Ectodermal cell (in vitro differentiated cells): ENCODE measurements around the gene JPH2.
A peak's percentile ranks its signal among the peaks of the same experiment; 100 is the strongest.

Experiments used
- H3K27ac ChIP-seq: 2 replicates; pipeline ENCODE4 v1.7.0; 2013; ENCODE audit warnings: mild to moderate bottlenecking, low read depth, low read length; ENCODE audit not compliant: insufficient read depth, poor library complexity, severe bottlenecking
- H3K27me3 ChIP-seq: 2 replicates; pipeline ENCODE4 v1.7.0; 2013; ENCODE audit warnings: mild to moderate bottlenecking, low read length; ENCODE audit not compliant: insufficient read depth, control insufficient read depth, poor library complexity, severe bottlenecking
- H3K36me3 ChIP-seq: one replicate; pipeline ENCODE4 v1.7.0; 2013; ENCODE audit warnings: low read length; ENCODE audit not compliant: control insufficient read depth, insufficient read depth
- H3K4me1 ChIP-seq: one replicate; pipeline ENCODE4 v1.7.0; 2013; ENCODE audit warnings: low read length; ENCODE audit not compliant: control insufficient read depth, insufficient read depth
- H3K4me3 ChIP-seq: 2 replicates; pipeline ENCODE4 v1.7.0; 2013; ENCODE audit warnings: low read depth, low read length, control low read depth; ENCODE audit not compliant: insufficient read depth
- H3K9me3 ChIP-seq: 2 replicates; pipeline ENCODE4 v1.7.0; 2013; ENCODE audit warnings: mild to moderate bottlenecking, low read length, moderate library complexity; ENCODE audit not compliant: control insufficient read depth
- WGBS, 2 experiments: methylation state at CpG; one replicate each; pipeline ENCODE4 v1.1.7; 2013; ENCODE audit warnings: missing lambda C conversion rate in 2 of 2; 5-methylcytosine and 5-hydroxymethylcytosine counted together

JPH2 gene

GRCh38 chr20:44211177-44212039 is 24.4 kb upstream of the JPH2 start:
- H3K27me3 ChIP-seq = no peaks in the 10 kb centered on the region
- peak overlapping the region; percentile 95 for H3K27ac ChIP-seq
- 26 to 28% methylated on average over 24 of the region's 24 CpGs for WGBS, 2 experiments
- H3K9me3 ChIP-seq = no peaks in the 10 kb centered on the region
- peak overlapping the region; percentile 60 for H3K4me3 ChIP-seq
- H3K4me1 ChIP-seq = peaks cover 4% of the 10 kb centered on the region
- H3K36me3 ChIP-seq = no peaks in the 10 kb centered on the region

- 0% methylated on average over 79 of the region's 79 CpGs for WGBS, 2 experiments
Observed at GRCh38 chr20:44210406-44211176, 23.6 kb upstream of the JPH2 start, which contains the start of gene OSER1. Gene OSER1, minus strand, starts transcription at chr20:44210771. Its CDS starts 3,814 bp downstream, at chr20:44206957.

GRCh38 chr20:44209686-44210405 is 22.9 kb upstream of the JPH2 start:
- peaks cover 4% of the 10 kb centered on the region for H3K4me1 ChIP-seq
- peak overlapping the region; percentile 95 for H3K27ac ChIP-seq
- H3K4me3 ChIP-seq = peak overlapping the region; percentile 60
- 0 to 1% methylated on average over 31 of the region's 31 CpGs for WGBS, 2 experiments
- no peaks in the 10 kb centered on the region for H3K27me3 ChIP-seq
- peaks cover 6% of the 10 kb centered on the region for H3K36me3 ChIP-seq
- H3K9me3 ChIP-seq = no peaks in the 10 kb centered on the region

More at GRCh38 chr20:44210406-44211176, 23.6 kb upstream of the JPH2 start, which contains the start of gene OSER1:
- Histone ChIP-seq H3K27ac (peak within 1 kb of the TSS; percentile 95), H3K27me3 (no peaks in the 10 kb centered on the region), H3K9me3 (no peaks in the 10 kb centered on the region), H3K36me3 (no peaks in the 10 kb centered on the region), H3K4me3 (peak within 1 kb of the TSS; percentile 60), H3K4me1 (peaks cover 4% of the 10 kb centered on the region)

- no peak overlapping the region for H3K27ac ChIP-seq
- peaks cover 4% of the 10 kb centered on the region for H3K4me1 ChIP-seq
- WGBS, 2 experiments = 73 to 75% methylated on average over 7 of the region's 7 CpGs
Observed at GRCh38 chr20:44208770-44209169, 21.8 kb upstream of the JPH2 start.

DNA sequence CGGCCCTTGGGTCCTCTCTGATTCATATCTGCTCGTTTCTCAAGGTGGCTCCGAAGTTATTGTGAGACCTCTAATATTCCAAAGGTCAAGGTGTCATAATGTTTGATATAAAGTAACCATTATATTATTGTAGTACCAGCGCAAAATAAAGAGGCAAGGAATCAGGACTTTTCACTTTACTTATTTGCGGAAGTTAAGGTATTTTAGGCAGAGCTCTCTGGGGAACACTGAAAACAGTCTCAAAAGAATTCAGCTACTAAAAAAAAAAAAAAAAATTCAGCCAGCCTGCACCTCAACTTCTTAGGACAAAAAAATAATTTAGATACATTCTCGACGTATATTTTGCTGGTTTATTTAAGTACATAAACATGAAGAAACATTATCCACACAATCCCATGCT is 21.2 kb upstream of the JPH2 start:
- WGBS, 2 experiments = 79 to 91% methylated on average over 5 to 7 of the region's 7 CpGs
- peaks cover 13% of the 10 kb centered on the region for H3K36me3 ChIP-seq
- no peaks in the 10 kb centered on the region for H3K27me3 ChIP-seq
- no peaks in the 10 kb centered on the region for H3K9me3 ChIP-seq
- H3K4me1 ChIP-seq = peaks cover 4% of the 10 kb centered on the region
- no peak overlapping the region for H3K27ac ChIP-seq
- no peak overlapping the region for H3K4me3 ChIP-seq

More at GRCh38 chr20:44208770-44209169, 21.8 kb upstream of the JPH2 start:
- peak overlapping the region; percentile 60 for H3K4me3 ChIP-seq
- H3K36me3 ChIP-seq = peaks cover 13% of the 10 kb centered on the region
- H3K9me3 ChIP-seq = no peaks in the 10 kb centered on the region
- no peaks in the 10 kb centered on the region for H3K27me3 ChIP-seq

DNA sequence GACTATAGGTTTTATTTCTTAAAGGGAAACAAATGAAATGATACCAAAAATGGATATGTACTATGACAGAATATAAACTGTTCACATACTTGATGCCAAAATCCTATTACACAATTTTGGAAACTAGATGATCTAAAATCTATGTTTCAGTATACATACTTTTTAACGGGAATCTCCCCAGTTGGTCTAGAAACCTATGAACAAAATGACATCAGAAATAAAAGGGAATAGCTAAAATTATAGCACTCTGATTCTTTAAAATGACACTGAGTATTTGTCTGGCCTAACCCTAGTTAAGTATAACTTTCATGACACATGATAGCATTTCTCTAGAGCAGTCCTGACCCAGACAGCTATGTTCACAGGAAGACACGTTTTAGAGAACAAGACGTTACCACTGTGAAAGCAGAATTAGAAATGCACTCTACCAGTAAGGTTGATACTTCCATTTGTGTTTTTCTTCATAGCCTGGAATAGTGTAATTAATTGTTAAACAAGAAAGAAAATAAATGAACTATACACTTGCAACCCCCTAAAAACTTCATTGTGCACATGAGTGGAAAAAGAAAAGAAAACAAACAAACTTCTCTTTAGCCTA is 20.2 kb upstream of the JPH2 start:
- no peaks in the 10 kb centered on the region for H3K9me3 ChIP-seq
- peaks cover 4% of the 10 kb centered on the region for H3K4me1 ChIP-seq
- no peak overlapping the region for H3K4me3 ChIP-seq
- peaks cover 15% of the 10 kb centered on the region for H3K36me3 ChIP-seq
- no peaks in the 10 kb centered on the region for H3K27me3 ChIP-seq
- H3K27ac ChIP-seq = no peak overlapping the region
- 94 to 97% methylated on average over 3 of the region's 3 CpGs for WGBS, 2 experiments

GRCh38 chr20:44206132-44206531 is 19.1 kb upstream of the JPH2 start:
- Histone ChIP-seq H3K36me3 (peaks cover 21% of the 10 kb centered on the region), H3K4me1 (peaks cover 4% of the 10 kb centered on the region), H3K4me3 (no peak overlapping the region), H3K27ac (no peak overlapping the region), H3K9me3 (no peaks in the 10 kb centered on the region), H3K27me3 (no peaks in the 10 kb centered on the region)

DNA sequence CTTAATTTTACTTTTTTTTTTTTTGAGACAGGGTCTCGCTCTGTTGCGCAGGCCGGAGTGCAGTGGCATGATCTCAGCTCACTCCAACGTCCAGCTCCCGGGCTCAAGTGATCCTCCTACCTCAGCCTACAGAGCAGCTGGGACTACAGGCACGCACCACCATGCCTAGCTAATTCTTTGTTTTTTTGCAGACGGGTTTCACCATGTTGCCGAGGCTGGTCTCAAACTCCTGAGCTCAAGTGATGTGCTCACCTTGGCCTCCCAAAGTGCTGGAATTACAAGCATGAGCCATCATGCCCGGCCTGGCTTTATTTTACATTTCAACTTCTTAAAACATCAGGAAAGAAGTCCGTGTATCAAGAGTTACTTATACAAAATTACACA is 17.8 kb upstream of the JPH2 start:
- H3K27me3 ChIP-seq = no peaks in the 10 kb centered on the region
- 92 to 93% methylated on average over 9 of the region's 10 CpGs for WGBS, 2 experiments
- H3K36me3 ChIP-seq = peaks cover 30% of the 10 kb centered on the region
- no peaks in the 10 kb centered on the region for H3K9me3 ChIP-seq
- H3K4me1 ChIP-seq = peaks cover 4% of the 10 kb centered on the region
- no peak overlapping the region for H3K4me3 ChIP-seq
- no peak overlapping the region for H3K27ac ChIP-seq

DNA sequence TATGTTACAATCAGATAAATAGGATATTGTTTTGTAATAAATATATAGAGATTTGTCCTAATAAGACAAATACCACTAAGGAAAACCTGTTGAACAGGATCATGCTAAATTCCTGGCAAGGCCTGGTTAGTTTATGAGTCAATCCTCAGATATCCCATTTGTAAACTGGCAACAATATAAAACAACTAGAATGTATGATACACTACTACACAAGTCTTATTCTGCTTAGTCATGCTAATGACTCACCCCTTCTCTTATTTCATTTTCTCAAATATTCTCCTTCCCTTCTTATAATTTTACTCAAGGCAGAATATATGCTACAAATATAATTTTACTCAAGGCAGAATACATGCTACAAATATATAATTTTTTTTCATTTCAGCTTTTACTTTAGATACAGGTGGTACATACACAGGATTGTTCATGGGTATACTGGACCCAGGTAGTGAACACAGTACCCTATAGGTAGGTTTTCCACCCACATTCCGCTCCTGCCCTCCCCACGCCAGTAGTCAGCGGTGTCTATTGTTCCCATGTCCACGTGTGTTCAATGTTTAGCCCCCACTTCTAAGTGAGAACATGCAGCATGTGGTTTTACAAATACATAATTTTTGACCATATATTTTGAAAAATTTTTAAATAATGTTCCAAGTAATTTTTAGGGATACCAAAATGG is 17.3 kb upstream of the JPH2 start:
- H3K36me3 ChIP-seq = peaks cover 36% of the 10 kb centered on the region
- H3K4me3 ChIP-seq = no peak overlapping the region

More for the DNA sequence above, 17.3 kb upstream of the JPH2 start:
- Histone ChIP-seq H3K27me3 (no peaks in the 10 kb centered on the region), H3K4me1 (peaks cover 2% of the 10 kb centered on the region), H3K9me3 (no peaks in the 10 kb centered on the region), H3K27ac (no peak overlapping the region)
- WGBS, 2 experiments = 96 to 99% methylated on average over 4 of the region's 4 CpGs
